Keratinocyte (primary cell): ENCODE data around the gene PRDX2. TPM values are rescaled to one million over a fixed set of nuclear protein-coding genes. Genes with fewer than 3 reads are reported as not detected.

Experiments used
- DNase-seq: peaks from one replicate; pipeline ENCODE4 v3.0.0-alpha.2; 2011; ENCODE audit warnings: low read depth, missing footprints, low spot score
- FAIRE-seq: peaks from 2 replicates; lab custom pipeline; 2011; peaks lifted over from hg19 to GRCh38; lab: Jason Lieb, UNC
- H2AFZ ChIP-seq: 2 replicates; pipeline ENCODE4 v1.6.0; 2012; ENCODE audit warnings: low read length, control low read depth, inconsistent platforms; ENCODE audit not compliant: control insufficient read depth
- H3K27ac ChIP-seq: 2 replicates; pipeline ENCODE4 v1.5.1; 2011; ENCODE audit warnings: low read length; ENCODE audit not compliant: control insufficient read depth, insufficient read depth
- H3K27me3 ChIP-seq: 3 replicates; pipeline ENCODE4 v1.6.0; 2011; ENCODE audit warnings: low read length; ENCODE audit not compliant: control insufficient read depth, insufficient read depth; ENCODE audit errors: extremely low read depth
- H3K36me3 ChIP-seq, 2 experiments: 2 replicates in 1 of 2; 3 replicates in 1 of 2; pipeline ENCODE4 v1.5.1; 2011; ENCODE audit warnings: low read length in 2 of 2, mild to moderate bottlenecking in 1 of 2; ENCODE audit not compliant: control insufficient read depth in 2 of 2, insufficient read depth in 2 of 2; ENCODE audit errors: extremely low read depth in 1 of 2
- H3K4me1 ChIP-seq: 3 replicates; pipeline ENCODE4 v1.5.1; 2011; ENCODE audit warnings: low read length; ENCODE audit not compliant: control insufficient read depth, insufficient read depth; ENCODE audit errors: extremely low read depth
- H3K4me2 ChIP-seq: 3 replicates; pipeline ENCODE4 v1.6.0; 2011; ENCODE audit warnings: low read depth, low read length; ENCODE audit not compliant: control insufficient read depth, insufficient read depth; ENCODE audit errors: extremely low read depth
- H3K4me3 ChIP-seq, 3 experiments: fragments of 200-600 bp in 1 of 3; sonication (generic) in 1 of 3; 2 replicates in 2 of 3; 3 replicates in 1 of 3; pipeline ENCODE4 v1.5.1; 2011 to 2016; ENCODE audit warnings: low read length in 3 of 3, mild to moderate bottlenecking in 3 of 3, control low read depth in 2 of 3, inconsistent platforms in 1 of 3, low read depth in 1 of 3, mixed read lengths in 1 of 3, mixed run types in 1 of 3, moderate library complexity in 1 of 3; ENCODE audit not compliant: control insufficient read depth in 2 of 3, insufficient read depth in 2 of 3; ENCODE audit errors: extremely low read depth in 1 of 3
- H3K79me2 ChIP-seq: 2 replicates; pipeline ENCODE4 v1.6.0; 2012; ENCODE audit warnings: low read length; ENCODE audit not compliant: control insufficient read depth, insufficient read depth
- H3K9ac ChIP-seq: 3 replicates; pipeline ENCODE4 v1.6.0; 2011; ENCODE audit warnings: low read length; ENCODE audit not compliant: control insufficient read depth, insufficient read depth; ENCODE audit errors: extremely low read depth
- H3K9me1 ChIP-seq: 3 replicates; pipeline ENCODE4 v1.6.0; 2011; ENCODE audit warnings: low read length; ENCODE audit not compliant: control insufficient read depth, insufficient read depth; ENCODE audit errors: extremely low read depth
- H3K9me3 ChIP-seq: 2 replicates; pipeline ENCODE4 v1.5.1; 2012; ENCODE audit warnings: low read depth, low read length; ENCODE audit not compliant: control insufficient read depth
- H4K20me1 ChIP-seq: 3 replicates; pipeline ENCODE4 v1.6.0; 2011; ENCODE audit warnings: low read length; ENCODE audit not compliant: control insufficient read depth, insufficient read depth; ENCODE audit errors: extremely low read depth
- EZH2 ChIP-seq: IDR thresholded peaks from one replicate; pipeline ENCODE4 v1.6.1; 2012; ENCODE audit warnings: inconsistent platforms, mild to moderate bottlenecking, low read length, moderate library complexity
- dilution Hi-C: fragments of 300-500 bp; cut with MboI; formaldehyde crosslinking; loops from one replicate; pipeline ENCODE4 v1.7.0; 2020; ENCODE audit warnings: low sequenced_read_pairs; ENCODE audit not compliant: extremely low pct_ligation_motif_present
- polyA plus RNA-seq, 5 experiments: library from polyadenylated mRNA; depleted of rRNA in 3 of 5; stranded (reverse) in 3 of 5; stranded (forward) in 1 of 5; unstranded in 1 of 5; fragments of >200 nt; gene quantifications; 1 replicate in 1 of 5; 2 replicates in 3 of 5; 3 replicates in 1 of 5; pipeline versions ENCODE4 v1.2.1 to v1.2.3, GENCODE V29; 2011 to 2012; ENCODE audit warnings: missing spikeins in 2 of 5, low read depth in 1 of 5, low replicate concordance in 1 of 5
- TF ChIP-seq, protein P1 (sequence below), 3 experiments: IDR thresholded peaks in 1 of 3; conservative IDR thresholded peaks in 1 of 3; optimal IDR thresholded peaks in 1 of 3; 2 replicates in 2 of 3; 3 replicates in 1 of 3; pipeline versions ENCODE3 to v1.5.1; 2011; ENCODE audit warnings: low read length in 3 of 3, mild to moderate bottlenecking in 3 of 3, moderate library complexity in 2 of 3, control low read depth in 1 of 3, inconsistent platforms in 1 of 3; ENCODE audit not compliant: insufficient read depth in 2 of 3; ENCODE audit errors: extremely low read depth in 1 of 3

Gene PRDX2
- polyA plus RNA-seq, 1 donor (not counting 4 experiments of a cell fraction or from before 2014, with no cell fraction given), result 154 TPM

DNA sequence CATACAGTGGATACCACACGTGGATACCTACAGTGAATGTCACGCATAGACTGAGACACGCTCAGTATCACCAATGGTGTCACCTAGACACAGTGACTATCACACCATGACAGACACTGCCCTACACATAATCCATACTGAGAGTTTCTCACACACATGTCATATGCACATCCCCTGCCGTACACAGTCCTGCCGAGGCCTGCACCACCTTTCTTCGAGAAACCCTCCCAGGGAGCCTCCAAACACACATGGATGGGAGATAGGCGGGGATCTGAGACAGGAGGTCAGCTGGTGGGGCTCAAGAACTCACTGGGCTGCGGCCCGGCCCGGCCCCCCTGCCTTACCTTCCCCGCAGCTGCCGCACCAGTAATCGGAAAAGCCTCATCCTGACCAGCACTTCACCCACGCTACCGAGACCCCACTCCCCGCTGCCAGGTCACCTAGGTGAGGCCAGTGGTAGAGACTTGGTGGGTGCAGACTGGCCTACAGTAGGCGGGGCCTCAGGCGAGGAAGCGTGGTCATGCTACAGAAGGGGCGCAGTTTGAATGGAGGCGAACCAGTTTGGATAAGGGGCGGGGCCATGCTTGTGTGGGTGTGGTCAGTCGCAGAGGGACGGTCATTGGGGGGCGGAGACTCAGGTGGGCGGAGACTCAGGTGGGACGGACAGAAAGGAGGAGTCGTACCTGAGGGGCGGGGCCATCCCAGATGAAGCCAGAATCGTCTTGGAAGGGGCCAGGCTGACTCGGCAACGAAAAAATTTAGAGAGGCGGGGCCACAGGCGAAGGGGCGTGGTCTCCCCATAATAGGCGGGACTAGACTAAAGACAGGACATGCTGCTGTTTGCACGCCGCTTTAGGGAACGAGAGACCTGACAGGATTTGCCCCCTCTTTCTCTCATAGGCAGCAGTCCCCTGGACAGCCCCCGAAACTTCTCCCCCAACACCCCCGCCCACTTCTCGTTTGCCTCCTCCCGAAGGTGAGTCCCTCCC, 38.8 kb upstream of the PRDX2 start:
- Histone ChIP-seq H3K27ac (no peak overlapping the region), H3K36me3 (no peaks in the 10 kb centered on the region), H3K79me2 (no peaks in the 10 kb centered on the region), H3K4me1 (peaks cover 14% of the 10 kb centered on the region), H3K4me3 (peak overlapping the region; percentile 27 to 49 (median 48)), H2AFZ (peak overlapping the region; percentile 44), H3K9me3 (no peaks in the 10 kb centered on the region), H4K20me1 (no peaks in the 10 kb centered on the region), H3K9ac (no peak overlapping the region), H3K4me2 (peak overlapping the region; percentile 67), H3K9me1 (no peaks in the 10 kb centered on the region), H3K27me3 (peaks cover 52% of the 10 kb centered on the region)
- FAIRE-seq (no peak), DNase-seq (peak; percentile 87)
- TF ChIP-seq, protein P1, sequence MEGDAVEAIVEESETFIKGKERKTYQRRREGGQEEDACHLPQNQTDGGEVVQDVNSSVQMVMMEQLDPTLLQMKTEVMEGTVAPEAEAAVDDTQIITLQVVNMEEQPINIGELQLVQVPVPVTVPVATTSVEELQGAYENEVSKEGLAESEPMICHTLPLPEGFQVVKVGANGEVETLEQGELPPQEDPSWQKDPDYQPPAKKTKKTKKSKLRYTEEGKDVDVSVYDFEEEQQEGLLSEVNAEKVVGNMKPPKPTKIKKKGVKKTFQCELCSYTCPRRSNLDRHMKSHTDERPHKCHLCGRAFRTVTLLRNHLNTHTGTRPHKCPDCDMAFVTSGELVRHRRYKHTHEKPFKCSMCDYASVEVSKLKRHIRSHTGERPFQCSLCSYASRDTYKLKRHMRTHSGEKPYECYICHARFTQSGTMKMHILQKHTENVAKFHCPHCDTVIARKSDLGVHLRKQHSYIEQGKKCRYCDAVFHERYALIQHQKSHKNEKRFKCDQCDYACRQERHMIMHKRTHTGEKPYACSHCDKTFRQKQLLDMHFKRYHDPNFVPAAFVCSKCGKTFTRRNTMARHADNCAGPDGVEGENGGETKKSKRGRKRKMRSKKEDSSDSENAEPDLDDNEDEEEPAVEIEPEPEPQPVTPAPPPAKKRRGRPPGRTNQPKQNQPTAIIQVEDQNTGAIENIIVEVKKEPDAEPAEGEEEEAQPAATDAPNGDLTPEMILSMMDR (optimal IDR thresholded peaks at IDR 0.05 in 1 of 3, IDR thresholded peaks at IDR 0.05 in 1 of 3, conservative IDR thresholded peaks at IDR 0.05 in 1 of 3; ENCODE audit: extremely low read depth in 1 of 3, insufficient read depth in 2 of 3, low read length in 3 of 3), result no peak
- TF ChIP-seq EZH2, result no peak
- dilution Hi-C loops, result no loop called here

DNA sequence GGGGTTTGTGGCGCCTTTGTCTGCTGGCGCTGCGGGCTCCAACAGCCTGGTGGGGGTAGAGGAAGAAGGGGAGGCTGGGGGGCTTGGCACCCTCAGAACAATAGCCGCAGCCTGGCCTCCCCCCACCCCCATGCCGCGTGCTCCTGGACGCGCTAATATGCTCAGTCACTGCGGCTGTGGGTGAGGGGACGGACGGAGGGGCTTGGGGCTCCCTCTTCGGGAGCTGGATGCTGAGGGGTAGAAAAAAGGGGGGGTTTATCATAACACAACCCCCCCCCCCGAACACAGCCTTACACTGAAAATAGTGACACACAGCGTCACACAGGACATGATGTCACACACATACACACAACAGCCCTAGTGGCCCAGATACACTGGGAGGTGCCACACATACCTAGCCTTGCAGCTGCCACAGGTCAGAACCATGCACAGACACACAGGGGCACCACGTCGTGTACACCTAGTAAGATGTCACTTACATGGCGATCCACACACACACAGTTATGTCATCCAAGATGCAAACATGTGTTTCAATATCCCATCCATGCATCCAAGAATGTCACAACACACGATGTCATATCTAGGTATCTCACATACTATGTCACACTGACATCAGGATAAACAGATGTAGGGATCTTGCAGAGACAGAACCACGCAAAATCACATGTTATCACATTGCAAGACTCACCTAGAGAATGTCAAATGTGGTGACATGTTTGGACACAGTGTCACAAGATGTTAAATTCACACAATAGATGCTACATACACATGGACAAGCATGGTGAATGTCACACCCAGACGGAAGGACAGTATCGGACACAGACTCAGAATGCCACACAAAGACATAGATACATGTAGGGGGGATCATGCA, 37.5 kb upstream of the PRDX2 start:
- FAIRE-seq (no peak), DNase-seq (no peak)
- H4K20me1 ChIP-seq, result no peaks in the 10 kb centered on the region
- H3K27ac ChIP-seq, result no peak overlapping the region
- peaks cover 65% of the 10 kb centered on the region for H3K27me3 ChIP-seq
- H2AFZ ChIP-seq, result no peak overlapping the region
- no peaks in the 10 kb centered on the region for H3K9me1 ChIP-seq
- no peak overlapping the region for H3K9ac ChIP-seq
- H3K4me1 ChIP-seq, result peaks cover 14% of the 10 kb centered on the region
- H3K4me2 ChIP-seq, result no peak overlapping the region
- H3K79me2 ChIP-seq, result no peaks in the 10 kb centered on the region
- H3K9me3 ChIP-seq, result no peaks in the 10 kb centered on the region
- no peak overlapping the region for H3K4me3 ChIP-seq
- H3K36me3 ChIP-seq, result no peaks in the 10 kb centered on the region
- dilution Hi-C loops, result no loop called here
- TF ChIP-seq, protein P1 (optimal IDR thresholded peaks at IDR 0.05 in 1 of 3, IDR thresholded peaks at IDR 0.05 in 1 of 3, conservative IDR thresholded peaks at IDR 0.05 in 1 of 3; ENCODE audit: extremely low read depth in 1 of 3, insufficient read depth in 2 of 3, low read length in 3 of 3), result no peak
- TF ChIP-seq EZH2, result peak; percentile 93
